Mucosa of descending colon (tissue), 3 donors: ENCODE measurements around the gene RALGPS1. TPM values are rescaled to one million over a fixed set of nuclear protein-coding genes. Genes with fewer than 3 reads are reported as not detected.
"Not testable (repeated sequence)": the region's sequence is repeated elsewhere in the genome, so short reads cannot be mapped to it uniquely, and the experiment has no call there.

Source experiments
- ATAC-seq: fragments of 200-7000 bp; cut with Tn5 transposase; one replicate; pipeline ENCODE4 v1.9.1; 2020; ENCODE audit warnings: mild to moderate bottlenecking, moderate library complexity
- DNase-seq, 3 donors: peaks; one replicate each; pipeline ENCODE4 v3.0.0-alpha.2; 2020
- H3K36me3 ChIP-seq: fragments of 200-600 bp; one replicate; pipeline ENCODE4 v1.8.0; 2021; ENCODE audit warnings: low read depth, mild to moderate bottlenecking
- H3K4me1 ChIP-seq: fragments of 200-600 bp; one replicate; pipeline ENCODE4 v1.8.0; 2021; ENCODE audit warnings: low read depth, mild to moderate bottlenecking
- H3K4me3 ChIP-seq: fragments of 200-600 bp; one replicate; pipeline ENCODE4 v1.8.0; 2021; ENCODE audit warnings: mild to moderate bottlenecking
- H3K9me3 ChIP-seq: fragments of 200-600 bp; one replicate; pipeline ENCODE4 v1.8.0; 2021; ENCODE audit warnings: mild to moderate bottlenecking
- intact Hi-C, 2 donors: fragments of 100-400 bp; cut with DNase I in 1 of 2; cut with micrococcal nuclease in 1 of 2; formaldehyde crosslinking; loops; one replicate each; pipeline versions ENCODE4 v1.11.0 to v1.11.1; 2022; cut with DNase I, micrococcal nuclease
- total RNA-seq, 3 donors: library from RNA; stranded (reverse); fragmentation: NEBNext Ultra II Directional in 2 of 3; extraction: Animal tissue kit (Norgen Biotek cat#: 25700) in 2 of 3; gene quantifications; one replicate each; pipeline versions ENCODE4 v1.2.1 to v1.2.4, GENCODE V29; 2021 to 2023
- TF ChIP-seq, protein P1 (sequence below): fragments of 200-600 bp; IDR thresholded peaks from one replicate; pipeline ENCODE4 v1.8.0; 2022; ENCODE audit warnings: antibody characterized with exemption, mild to moderate bottlenecking
- donor health status: DM: no; HTN: no; CAD: no; lungs with moderate emphysema.
- donor health status: DM: no; HTN: no; CAD: no.
- donor health status: DM: no; HTN: yes; CAD: no.

RALGPS1 gene
- total RNA-seq, 3 donors from 2014 or later: 31.3 to 55.4 (median 32.1) TPM

DNA sequence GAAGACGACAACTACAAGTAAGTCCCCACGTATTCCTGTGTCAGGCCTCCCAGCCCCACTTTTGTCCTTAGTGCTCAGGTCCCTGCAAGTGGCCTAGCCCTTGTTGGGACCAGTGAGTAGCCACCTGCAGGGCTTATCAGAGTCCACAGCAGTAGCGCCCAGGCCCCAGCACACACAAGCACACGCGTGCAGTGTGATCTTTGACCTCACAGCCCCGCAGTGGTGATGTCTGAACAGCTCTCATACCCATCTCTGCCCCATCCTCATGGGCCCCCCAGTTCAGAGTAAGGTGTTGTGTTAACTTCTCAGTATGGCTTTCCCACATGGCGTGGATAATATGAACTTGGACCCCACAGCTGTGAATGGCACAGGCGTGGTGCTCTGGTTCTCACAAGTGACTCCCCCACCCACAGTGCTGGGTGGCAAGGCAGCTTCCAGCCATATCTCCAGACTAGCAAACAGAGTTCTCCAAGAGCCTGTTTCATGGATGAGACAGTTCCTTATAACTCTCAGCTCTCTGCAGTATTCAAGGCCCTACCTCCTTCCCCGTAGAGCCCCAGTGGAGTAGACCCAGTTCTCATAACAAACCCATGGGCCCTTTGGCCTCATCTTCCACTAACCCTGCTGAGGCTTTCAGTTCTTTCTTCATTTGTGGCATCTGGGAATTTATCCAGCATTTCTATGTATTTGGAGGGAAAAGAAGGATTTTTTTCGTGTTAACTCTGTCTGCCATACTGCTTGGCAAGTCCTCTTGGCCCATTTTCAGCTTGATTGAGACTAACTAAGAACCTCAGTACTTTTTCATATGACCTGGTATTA, 254.4 kb downstream of the RALGPS1 start:
- intact Hi-C loops: no loop called here
- no peak overlapping the region for H3K4me3 ChIP-seq
- TF ChIP-seq, protein P1, sequence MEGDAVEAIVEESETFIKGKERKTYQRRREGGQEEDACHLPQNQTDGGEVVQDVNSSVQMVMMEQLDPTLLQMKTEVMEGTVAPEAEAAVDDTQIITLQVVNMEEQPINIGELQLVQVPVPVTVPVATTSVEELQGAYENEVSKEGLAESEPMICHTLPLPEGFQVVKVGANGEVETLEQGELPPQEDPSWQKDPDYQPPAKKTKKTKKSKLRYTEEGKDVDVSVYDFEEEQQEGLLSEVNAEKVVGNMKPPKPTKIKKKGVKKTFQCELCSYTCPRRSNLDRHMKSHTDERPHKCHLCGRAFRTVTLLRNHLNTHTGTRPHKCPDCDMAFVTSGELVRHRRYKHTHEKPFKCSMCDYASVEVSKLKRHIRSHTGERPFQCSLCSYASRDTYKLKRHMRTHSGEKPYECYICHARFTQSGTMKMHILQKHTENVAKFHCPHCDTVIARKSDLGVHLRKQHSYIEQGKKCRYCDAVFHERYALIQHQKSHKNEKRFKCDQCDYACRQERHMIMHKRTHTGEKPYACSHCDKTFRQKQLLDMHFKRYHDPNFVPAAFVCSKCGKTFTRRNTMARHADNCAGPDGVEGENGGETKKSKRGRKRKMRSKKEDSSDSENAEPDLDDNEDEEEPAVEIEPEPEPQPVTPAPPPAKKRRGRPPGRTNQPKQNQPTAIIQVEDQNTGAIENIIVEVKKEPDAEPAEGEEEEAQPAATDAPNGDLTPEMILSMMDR: no peak
- H3K4me1 ChIP-seq: no peaks in the 10 kb centered on the region
- no peak for DNase-seq
- no peaks in the 10 kb centered on the region for H3K9me3 ChIP-seq
- H3K36me3 ChIP-seq: no peaks in the 10 kb centered on the region
- no peak for ATAC-seq

DNA sequence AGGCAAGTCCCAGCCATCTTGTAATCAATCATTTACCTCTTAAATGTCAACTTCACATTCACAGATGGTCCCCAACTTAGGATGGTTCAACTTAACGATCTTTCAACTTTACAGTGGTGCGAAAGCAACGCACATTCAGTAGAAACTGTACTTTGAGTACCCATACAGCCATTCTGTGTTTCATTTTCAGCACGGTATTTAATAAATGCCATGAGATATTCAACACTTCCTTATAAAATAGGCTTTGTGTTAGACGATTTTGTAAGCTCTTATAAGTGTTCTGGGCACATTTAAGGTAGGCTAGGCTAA, 254.9 kb downstream of the RALGPS1 start:
- no peaks in the 10 kb centered on the region for H3K36me3 ChIP-seq
- no peak for ATAC-seq
- H3K4me3 ChIP-seq: no peak overlapping the region

DNA sequence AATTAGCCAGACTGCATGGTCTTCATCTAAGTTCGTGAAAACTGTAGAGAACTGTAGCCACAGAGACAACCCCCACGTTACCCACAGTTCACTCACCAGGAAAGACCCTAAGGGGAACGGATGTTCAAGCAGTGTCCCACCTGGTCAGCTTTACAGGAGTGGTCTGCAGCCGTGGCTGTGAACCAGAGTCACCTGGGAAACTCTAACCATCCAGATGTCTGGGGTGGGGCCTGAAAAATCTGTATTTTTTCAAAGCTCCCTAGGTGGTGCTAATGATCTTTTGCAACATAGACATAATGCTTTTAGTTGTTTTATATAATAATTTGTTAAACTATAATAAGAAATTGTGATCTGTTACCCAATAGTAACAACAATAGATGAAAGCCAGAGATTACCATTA, 255.5 kb downstream of the RALGPS1 start:
- TF ChIP-seq, protein P1: no peak
- DNase-seq (no peak), ATAC-seq (no peak)
- H3K9me3 ChIP-seq: no peaks in the 10 kb centered on the region
- H3K4me3 ChIP-seq: no peak overlapping the region
- no peaks in the 10 kb centered on the region for H3K36me3 ChIP-seq
- H3K4me1 ChIP-seq: no peaks in the 10 kb centered on the region
- intact Hi-C loops: no loop called here

More for the DNA sequence above, 254.9 kb downstream of the RALGPS1 start:
- H3K9me3 ChIP-seq: no peaks in the 10 kb centered on the region
- intact Hi-C loops: no loop called here
- TF ChIP-seq, protein P1: no peak
- DNase-seq: no peak
- no peaks in the 10 kb centered on the region for H3K4me1 ChIP-seq

DNA sequence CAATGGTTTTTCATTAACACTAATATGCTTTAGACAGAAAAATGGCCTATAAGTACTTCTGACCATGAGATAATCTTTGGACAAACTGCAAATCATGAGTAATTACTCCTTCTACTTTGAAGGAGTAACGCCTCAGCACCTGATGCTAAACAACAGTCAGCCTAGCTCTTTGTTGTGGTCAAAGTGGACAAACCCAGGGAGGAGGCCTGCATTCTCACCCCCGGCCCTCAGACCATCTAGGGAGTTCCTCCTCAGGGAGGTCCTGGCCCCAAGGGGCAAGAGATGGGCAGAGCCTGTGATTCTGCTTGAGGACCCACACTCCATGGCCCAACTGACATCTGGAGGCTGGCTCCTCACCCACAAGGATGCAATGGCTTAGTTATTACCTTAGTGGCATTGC, 256.1 kb downstream of the RALGPS1 start:
- TF ChIP-seq, protein P1: no peak
- no peak overlapping the region for H3K4me3 ChIP-seq
- ATAC-seq (no peak), DNase-seq (no peak)
- no peaks in the 10 kb centered on the region for H3K9me3 ChIP-seq
- H3K36me3 ChIP-seq: no peaks in the 10 kb centered on the region
- H3K4me1 ChIP-seq: no peaks in the 10 kb centered on the region
- intact Hi-C loops: no loop called here

DNA sequence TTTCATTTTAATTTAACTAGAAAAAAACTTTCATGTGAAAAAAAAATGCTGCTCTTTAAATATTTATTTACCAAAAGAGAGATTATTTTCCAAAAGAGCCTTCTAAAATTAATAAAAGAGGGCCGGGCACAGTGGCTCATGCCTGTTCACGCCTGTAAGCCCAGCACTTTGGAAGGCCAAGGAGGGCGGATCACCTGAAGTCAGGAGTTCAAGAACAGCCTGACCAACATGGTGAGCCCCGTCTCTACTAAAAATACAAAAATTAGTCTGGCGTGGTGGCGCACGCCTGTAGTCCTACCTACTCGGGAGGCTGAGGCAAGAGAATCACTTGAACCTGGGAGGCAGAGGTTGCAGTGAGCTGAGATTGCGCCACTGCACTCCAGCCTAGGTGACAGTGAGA, 256.8 kb downstream of the RALGPS1 start:
- intact Hi-C loops, H3K4me1 ChIP-seq, H3K9me3 ChIP-seq, H3K36me3 ChIP-seq, ATAC-seq, H3K4me3 ChIP-seq, DNase-seq: not testable (repeated sequence)

DNA sequence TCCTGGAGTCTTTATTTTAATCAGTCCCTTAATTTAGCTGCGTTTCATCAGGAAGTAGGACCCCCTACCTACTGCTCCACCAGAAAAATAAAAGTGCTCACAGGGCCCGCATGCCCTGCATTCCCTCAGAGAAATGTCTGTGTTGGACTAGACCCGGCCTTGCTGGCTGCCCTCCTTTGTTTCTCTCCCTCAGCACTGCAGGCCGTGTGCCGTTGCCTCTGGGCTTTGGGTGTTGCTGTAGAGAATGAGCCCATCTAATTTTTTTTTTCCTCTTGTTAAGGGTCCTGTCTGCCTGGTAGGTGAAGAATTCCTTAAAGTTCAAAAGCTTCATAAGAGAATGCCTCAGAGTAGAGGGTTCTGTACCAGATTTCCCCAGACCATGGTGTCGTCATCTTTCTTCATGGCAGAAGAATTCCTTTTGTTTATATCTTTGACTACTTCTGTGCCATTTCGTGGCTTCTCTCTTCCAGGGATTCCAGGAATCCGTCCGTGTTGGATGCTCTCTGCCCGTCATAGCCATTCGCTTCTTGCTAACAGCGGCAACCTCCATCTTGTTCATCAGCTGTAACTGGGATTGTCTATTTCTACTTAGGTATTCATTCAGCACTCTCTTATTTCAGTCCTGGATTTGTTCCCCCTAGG, 257.6 kb downstream of the RALGPS1 start:
- no peaks in the 10 kb centered on the region for H3K4me1 ChIP-seq
- no peaks in the 10 kb centered on the region for H3K36me3 ChIP-seq
- no peaks in the 10 kb centered on the region for H3K9me3 ChIP-seq
- TF ChIP-seq, protein P1: no peak
- no peak for ATAC-seq
- DNase-seq: no peak
- no peak overlapping the region for H3K4me3 ChIP-seq
- intact Hi-C loops: no loop called here
